ENCODE results near the gene ADAM12. TPM values are rescaled to one million over a fixed set of nuclear protein-coding genes. Genes with fewer than 3 reads are reported as not detected.

Gene ADAM12
- total and polyA plus RNA-seq, 2 experiments from 2014 or later = 0.13 to 0.87 TPM

GRCh38 chr10:126012485-126012884, 375.8 kb downstream of the ADAM12 start:
- DNase-seq (ENCODE audit: low spot score) (no peak), ATAC-seq (no peak)

More at GRCh38 chr10:126012485-126012884, 375.8 kb downstream of the ADAM12 start:
- 0 out of 3 replicates have a peak, but pooled peaks cover 6% of the 10 kb centered on the region for H3K4me1 Mint-ChIP-seq
- no peak overlapping the region for H3K4me2 ChIP-seq
- H3K79me2 ChIP-seq (replicated peaks; ENCODE audit: insufficient read depth) = no peaks in the 10 kb centered on the region
- H4K20me1 ChIP-seq (replicated peaks; ENCODE audit: insufficient read depth) = no peaks in the 10 kb centered on the region
- peaks cover 4% of the 10 kb centered on the region for H3K27me3 Mint-ChIP-seq (ENCODE audit: insufficient read depth, low read depth, poor library complexity)
- no peak for TF ChIP-seq ZNF114 (CRISPR knock-in tag; IDR thresholded peaks at IDR 0.05)
- TF ChIP-seq ETS1 (IDR thresholded peaks at IDR 0.05) = no peak
- no peak for TF ChIP-seq CTCF (conservative IDR thresholded peaks at IDR 0.05; ENCODE audit: low read depth in 2 of 2)
- no peak for TF ChIP-seq CREB1 (CRISPR knock-in tag; IDR thresholded peaks at IDR 0.05; ENCODE audit: low read depth)
- no peak for TF ChIP-seq EZH2 (IDR thresholded peaks at IDR 0.05; ENCODE audit: low read depth, unreplicated experiment)
- no peak for TF ChIP-seq REST (IDR thresholded peaks at IDR 0.05; ENCODE audit: unreplicated experiment)
- TF ChIP-seq NANOG (IDR thresholded peaks at IDR 0.05; ENCODE audit: borderline replicate concordance) = no peak
- TF ChIP-seq STAT1 (IDR thresholded peaks at IDR 0.05; ENCODE audit: unreplicated experiment) = no peak
- TF ChIP-seq ZNF331 (CRISPR knock-in tag; IDR thresholded peaks at IDR 0.05; ENCODE audit: low read depth) = no peak
- no peak for TF ChIP-seq ZNF462 (CRISPR knock-in tag; IDR thresholded peaks at IDR 0.05)
- no peak for TF ChIP-seq POLR2AphosphoS5 (IDR thresholded peaks at IDR 0.05; ENCODE audit: low read depth)
- TF ChIP-seq JUNB (IDR thresholded peaks at IDR 0.05; ENCODE audit: unreplicated experiment) = no peak
- TF ChIP-seq EZH2phosphoT487 (IDR thresholded peaks at IDR 0.05; ENCODE audit: unreplicated experiment) = no peak
- no peaks in the 10 kb centered on the region for H3K4me1 ChIP-seq (ENCODE audit: insufficient read depth)
- H3K4me3 ChIP-seq = no peak overlapping the region
- no peaks in the 10 kb centered on the region for H3K36me3 Mint-ChIP-seq (ENCODE audit: low read depth)
- no peak overlapping the region for H2AFZ ChIP-seq
- no peaks in the 10 kb centered on the region for H3F3A ChIP-seq (replicated peaks; ENCODE audit: low read depth)
- H3K27ac ChIP-seq (ENCODE audit: low read depth) = no peak overlapping the region
- H3K9me2 ChIP-seq (ENCODE audit: insufficient read depth) = no peaks in the 10 kb centered on the region
- no peak overlapping the region for H3K4me3 Mint-ChIP-seq
- H3K36me3 ChIP-seq (ENCODE audit: insufficient read depth) = no peaks in the 10 kb centered on the region
- no peak overlapping the region for H3K27ac Mint-ChIP-seq
- no peaks in the 10 kb centered on the region for H3K27me3 ChIP-seq (ENCODE audit: insufficient read depth)
- no peaks in the 10 kb centered on the region for H3K9me3 Mint-ChIP-seq
